ENCODE measurements around the gene SIL1.

DNA sequence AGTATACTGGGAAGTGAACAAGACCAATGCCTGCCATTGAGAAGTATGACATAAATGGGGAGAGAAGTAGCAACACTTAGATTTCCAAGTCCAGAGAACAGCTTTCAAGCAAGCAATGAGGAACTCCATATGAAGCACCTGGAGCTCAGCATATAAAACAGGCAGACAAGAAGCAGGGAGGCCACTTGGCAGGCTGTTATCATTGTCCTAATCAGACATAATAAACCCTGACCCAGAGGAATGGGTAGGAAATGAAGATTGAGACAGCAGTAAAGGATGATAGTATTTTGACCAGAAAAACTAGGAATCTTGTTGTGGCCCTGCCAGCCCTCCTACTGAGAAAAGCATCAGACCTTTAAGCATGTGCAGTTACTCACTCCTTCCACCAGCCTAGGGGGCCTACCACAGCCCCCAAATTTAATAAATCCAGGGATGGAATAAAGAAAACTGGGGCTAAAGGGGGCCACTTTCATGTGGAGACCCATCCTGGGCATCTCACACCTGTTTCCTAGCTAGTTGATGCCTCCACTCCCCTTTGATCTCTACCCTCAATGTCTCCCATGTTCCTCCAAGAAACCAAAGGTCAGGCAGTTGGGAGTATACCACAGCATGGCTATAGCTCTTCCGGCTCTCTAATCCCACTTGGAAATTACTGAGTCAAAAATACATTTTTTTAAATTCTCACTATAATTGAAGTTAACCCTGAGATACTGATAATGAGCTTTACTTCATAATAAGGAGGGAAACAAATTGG lies 135.1 kb downstream of the SIL1 start:
- TF ChIP-seq POLR2AphosphoS5 (IDR thresholded peaks at IDR 0.05) (no peak), EP300 (IDR thresholded peaks at IDR 0.05) (no peak), POLR2A (IDR thresholded peaks at IDR 0.05) (no peak)
